ENCODE data around the gene IGSF3. TPM values are rescaled to one million over a fixed set of nuclear protein-coding genes. Genes with fewer than 3 reads are reported as not detected.

Gene IGSF3
- total RNA-seq, 1 experiment from 2014 or later = 32.4 TPM

GRCh38 chr1:116680752-116681151, 13.2 kb upstream of the IGSF3 start (continued):
- no peak for TF ChIP-seq AFF4 (CRISPR knock-in tag; IDR thresholded peaks at IDR 0.05; ENCODE audit: borderline replicate concordance)
- TF ChIP-seq SP1 (CRISPR knock-in tag; conservative IDR thresholded peaks at IDR 0.05) = no peak
- TF ChIP-seq AR (CRISPR knock-in tag; IDR thresholded peaks at IDR 0.05) = no peak
- no peak for TF ChIP-seq ETV6 (CRISPR knock-in tag; IDR thresholded peaks at IDR 0.05)

GRCh38 chr1:116679828-116680628, 12.5 kb upstream of the IGSF3 start:
- Mint-ChIP-seq H3K27ac (no peak overlapping the region), H3K9me3 (peaks cover 4% of the 10 kb centered on the region; the same call in 1 of the 2 replicates), H3K4me3 (no peak overlapping the region), H3K27me3 (ENCODE audit: low read depth) (peaks cover 2% of the 10 kb centered on the region; the same call in 1 of the 2 replicates), H3K36me3 (no peaks in the 10 kb centered on the region), H3K4me1 (no peaks in the 10 kb centered on the region)
- TF ChIP-seq ZNF671 (CRISPR knock-in tag; IDR thresholded peaks at IDR 0.05) (no peak), PRDM15 (CRISPR knock-in tag; IDR thresholded peaks at IDR 0.05) (no peak), GTF2I (CRISPR knock-in tag; conservative IDR thresholded peaks at IDR 0.05) (no peak), ARID4B (CRISPR knock-in tag; IDR thresholded peaks at IDR 0.05; ENCODE audit: borderline replicate concordance) (no peak), HMGXB4 (CRISPR knock-in tag; IDR thresholded peaks at IDR 0.05) (no peak), CDX4 (CRISPR knock-in tag; IDR thresholded peaks at IDR 0.05; ENCODE audit: borderline replicate concordance) (no peak), NR3C1 (CRISPR knock-in tag; conservative IDR thresholded peaks at IDR 0.05; ENCODE audit: low read depth) (no peak), IRF2 (CRISPR knock-in tag; IDR thresholded peaks at IDR 0.05; ENCODE audit: borderline replicate concordance, low read depth) (no peak), CREM (CRISPR knock-in tag; IDR thresholded peaks at IDR 0.05) (no peak)
- ChIA-PET CTCF (interaction anchor here (1.4 kb wide), 1 partner anchor 106 kb away, joined by 4 read pairs; no protein-coding TSS in a partner anchor), POLR2A (no interaction called here)
- DNase-seq (ENCODE audit: low spot score) = no peak
- no peak for ATAC-seq

All from WTC11 (cell line).